Fibroblast of peridontal ligament (primary cell): ENCODE measurements around the gene TMEM35B.
"Not testable (repeated sequence)": the region's sequence is repeated elsewhere in the genome, so short reads cannot be mapped to it uniquely, and the experiment has no call there.

Experiments
- DNase-seq: peaks from one replicate; pipeline ENCODE4 v3.0.0-alpha.2; 2010; ENCODE audit errors: extremely low read depth

Gene TMEM35B

DNA sequence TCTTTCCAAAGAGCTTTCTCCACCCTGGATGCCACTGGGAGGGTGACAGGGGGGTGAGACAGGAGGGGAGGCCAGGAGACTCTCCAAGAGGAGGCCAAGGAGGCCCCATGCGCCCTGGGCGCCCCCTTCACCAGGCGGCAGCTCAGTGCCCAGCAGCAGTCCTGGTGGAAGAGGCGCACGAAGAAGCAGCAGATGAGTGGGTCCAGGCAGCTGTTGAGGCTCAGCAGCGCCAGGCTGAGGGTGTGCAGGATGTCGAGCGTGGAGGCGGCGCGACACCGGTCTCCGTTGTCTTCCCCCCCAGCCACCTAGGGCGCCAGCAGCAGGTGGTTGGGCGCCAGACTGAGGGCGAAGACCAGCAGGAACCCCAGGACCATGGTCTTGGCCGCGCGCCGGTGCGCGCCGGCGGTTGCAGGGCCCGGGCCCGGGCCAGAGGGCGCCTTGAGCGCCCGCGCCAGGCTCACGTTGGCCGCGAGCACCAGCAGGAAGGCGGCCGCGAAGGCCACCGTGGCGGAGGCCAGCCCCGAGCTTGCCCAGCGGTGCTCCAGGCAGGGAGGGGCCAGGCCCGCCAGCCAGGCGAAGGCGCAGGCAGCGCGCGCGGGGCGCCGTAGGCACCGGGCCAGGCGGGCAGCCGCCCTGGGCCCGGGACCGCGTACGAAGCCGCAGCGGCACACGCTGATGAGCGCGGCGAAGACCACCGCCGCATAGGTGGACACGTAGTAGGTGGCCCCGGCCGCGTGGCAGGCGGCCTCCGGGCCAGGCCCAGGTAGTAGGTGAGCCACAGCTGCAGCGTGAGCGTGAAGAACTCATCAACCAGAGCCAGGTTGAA, 8.6 kb downstream of the TMEM35B start:
- DNase-seq = no peak

DNA sequence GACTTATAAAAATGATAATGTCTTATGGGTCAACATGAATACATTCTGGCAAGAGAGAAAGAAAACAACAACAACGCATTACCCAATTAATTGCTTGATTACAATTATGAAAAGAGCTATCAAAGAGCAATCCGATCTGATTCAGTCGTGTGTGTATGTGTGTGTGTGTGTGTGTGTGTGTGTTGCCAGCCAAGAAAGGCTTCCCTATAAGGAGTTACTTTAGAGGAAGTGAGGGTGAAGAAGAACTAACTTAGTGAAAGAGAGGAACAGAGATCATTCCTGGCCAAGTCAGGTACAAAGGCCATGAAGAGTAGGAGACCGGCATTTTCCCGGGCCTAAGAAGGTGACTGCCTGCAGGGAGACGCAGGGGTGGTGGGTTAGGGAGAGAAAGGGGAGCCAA, 9.4 kb downstream of the TMEM35B start:
- no peak for DNase-seq

DNA sequence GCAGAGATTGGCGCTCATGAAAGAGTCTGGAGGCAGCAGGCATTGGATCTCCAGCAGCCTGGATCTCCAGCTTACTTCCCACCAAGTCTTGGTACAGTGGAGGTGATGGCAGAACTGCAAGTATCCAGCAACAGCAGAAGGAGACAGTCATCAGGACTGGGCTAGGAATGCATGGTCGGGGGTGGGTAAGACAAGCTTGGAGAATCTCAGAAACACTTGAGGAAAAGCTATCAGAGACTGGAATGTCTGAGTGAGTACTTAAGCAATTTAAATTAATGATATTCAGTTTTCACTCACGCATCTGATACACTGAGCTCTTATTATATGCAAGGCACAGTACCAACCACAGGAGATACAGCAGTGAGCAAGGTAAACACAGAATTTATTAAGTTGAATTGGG, 9.8 kb downstream of the TMEM35B start:
- DNase-seq = no peak

DNA sequence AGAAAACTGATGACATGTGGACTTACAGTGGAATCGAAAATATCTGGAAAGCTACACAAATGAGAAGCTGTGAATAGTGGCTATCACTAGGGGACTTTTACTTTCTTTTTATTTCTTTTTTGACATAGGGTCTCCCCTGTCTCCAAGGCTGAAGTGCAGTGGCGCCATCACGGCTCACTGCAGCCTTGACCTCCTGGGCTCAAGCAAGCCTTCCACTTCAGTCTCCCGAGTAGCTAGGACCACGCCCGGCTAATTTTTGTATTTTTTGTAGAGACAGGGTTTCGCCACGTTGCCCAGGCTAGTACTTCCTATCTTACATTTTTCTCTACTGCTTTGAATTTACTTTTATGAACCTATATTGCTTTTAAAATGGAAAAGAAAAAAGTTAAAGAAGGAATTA, 10.5 kb downstream of the TMEM35B start:
- DNase-seq = no peak

DNA sequence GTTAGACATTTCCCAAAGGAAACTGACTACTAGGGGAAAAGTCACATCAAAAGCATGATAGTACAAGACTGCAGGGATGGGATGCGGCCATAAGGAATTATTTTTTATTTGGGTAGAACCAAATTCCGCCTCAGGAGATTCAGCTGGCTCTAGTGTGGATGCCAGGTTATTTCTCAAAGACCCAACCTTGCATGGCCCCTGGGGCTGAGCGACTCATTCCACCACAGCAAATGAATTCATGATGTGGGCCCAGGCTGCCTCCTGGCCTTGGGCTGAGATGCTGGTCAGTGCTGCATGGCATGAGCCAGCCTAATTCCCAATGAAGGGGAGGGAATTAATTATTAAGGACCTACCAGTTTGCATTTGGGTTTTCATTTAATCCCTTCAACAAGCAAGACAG, 11.8 kb downstream of the TMEM35B start:
- DNase-seq = peak; percentile 20

DNA sequence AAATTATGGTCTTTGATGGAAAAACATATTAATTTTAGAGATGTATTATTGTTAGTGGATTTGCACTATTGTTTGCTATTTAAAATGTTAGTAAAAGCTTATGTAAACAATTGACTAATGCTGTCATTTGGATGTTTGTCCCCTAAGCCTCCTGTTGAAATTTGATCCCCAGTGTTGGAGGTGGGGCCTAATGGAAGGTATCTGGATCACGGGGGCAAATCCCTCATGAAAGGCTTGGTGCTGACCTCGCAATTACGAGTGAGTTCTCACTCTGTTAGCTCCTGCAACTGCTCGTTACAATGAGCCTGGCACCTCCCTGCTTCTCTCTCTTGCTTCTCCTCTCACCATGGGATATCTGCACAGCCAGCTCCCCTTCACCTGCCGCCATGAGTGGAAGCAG, 14.3 kb downstream of the TMEM35B start:
- DNase-seq = no peak

DNA sequence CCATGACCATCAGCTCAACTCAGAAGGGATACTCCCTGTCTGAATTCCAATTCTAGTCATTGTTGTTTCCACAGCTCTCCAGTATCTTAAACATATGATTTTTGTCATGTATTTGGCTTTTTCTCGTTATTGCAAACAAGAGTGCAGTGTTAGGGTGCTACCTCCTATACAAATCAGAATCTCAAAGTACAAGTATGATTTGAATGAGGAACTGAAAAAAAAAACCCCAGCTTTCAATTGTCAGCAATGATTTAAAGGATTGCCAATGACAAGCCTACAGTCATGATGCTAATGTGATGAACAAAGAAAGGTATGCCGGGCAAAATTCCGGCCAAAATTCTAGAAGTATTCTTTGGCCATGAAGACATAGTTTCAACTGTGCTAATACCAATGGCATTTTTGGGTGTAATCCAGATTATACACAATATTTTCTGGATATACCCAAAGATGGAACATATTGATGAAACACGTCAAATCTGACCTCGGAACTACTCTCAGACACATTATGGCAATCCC, 14.9 kb downstream of the TMEM35B start:
- DNase-seq = no peak

DNA sequence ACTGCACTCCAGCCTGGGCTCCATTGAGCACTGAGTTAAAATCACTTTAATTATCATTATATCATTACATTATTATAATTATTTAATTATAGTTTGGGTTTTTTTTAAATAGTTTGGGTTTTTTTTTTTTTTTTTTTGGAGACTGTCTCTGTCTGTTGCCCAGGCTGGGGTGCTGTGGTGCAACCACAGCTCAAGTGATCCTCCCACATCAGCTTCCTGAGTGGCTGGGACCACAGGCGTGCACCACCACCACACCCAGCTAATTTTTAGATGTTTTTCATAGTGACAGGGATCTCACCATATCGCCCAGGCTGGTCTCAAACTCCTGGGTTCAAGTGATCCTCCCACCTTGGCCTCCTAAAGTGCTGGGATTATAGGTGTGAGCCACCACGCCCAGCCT, 16.9 kb downstream of the TMEM35B start:
- DNase-seq = not testable (repeated sequence)

DNA sequence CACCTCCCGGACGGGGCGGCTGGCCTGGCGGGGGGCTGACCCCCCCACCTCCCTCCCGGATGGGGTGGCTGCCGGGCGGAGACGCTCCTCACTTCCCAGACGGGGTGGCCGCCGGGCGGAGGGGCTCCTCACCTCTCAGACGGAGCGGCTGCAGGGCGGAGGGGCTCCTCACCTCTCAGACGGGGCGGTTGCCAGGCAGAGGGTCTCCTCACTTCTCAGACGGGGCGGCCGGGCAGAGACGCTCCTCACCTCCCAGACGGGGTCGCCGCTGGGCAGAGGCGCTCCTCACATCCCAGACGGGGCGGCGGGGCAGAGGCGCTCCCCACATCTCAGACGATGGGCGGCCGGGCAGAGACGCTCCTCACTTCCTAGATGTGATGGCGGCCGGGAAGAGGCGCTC, 17.5 kb downstream of the TMEM35B start:
- not testable (repeated sequence) for DNase-seq

DNA sequence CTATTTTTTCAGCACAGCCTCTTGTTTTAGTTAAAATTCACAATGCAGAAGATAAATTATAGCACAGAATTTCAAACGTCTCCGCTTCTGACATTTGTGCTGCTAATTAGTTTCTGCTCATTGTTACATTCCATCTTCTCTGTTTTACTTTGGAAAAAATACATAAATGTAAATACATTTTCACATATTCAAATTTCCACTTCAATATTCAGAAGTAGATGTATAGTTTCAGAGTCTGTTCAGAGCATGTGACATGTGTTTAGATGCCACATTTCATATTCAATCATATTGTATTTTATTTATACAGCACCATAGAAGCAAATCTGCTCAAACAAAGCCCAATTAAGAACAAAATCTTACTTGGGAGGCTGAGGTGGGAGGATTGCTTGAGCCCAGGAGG, 19.6 kb downstream of the TMEM35B start:
- no peak for DNase-seq

DNA sequence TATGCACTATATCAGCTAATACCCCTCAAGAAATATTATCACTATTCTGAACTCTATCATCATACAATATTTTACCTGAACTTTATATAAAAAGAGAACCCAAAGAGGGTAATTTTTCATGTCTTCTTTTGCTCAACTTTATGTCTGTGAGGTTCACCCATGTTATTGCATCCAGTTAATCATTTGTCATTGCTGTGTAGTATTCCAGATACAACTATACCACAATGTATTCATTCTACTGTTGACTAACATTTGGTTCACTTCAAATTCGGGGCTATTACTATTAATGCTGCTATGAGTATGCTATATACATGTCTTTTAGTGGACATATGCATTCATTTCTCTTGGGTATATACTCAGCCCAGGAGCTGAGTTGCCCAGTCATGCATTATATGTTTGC, 34.7 kb downstream of the TMEM35B start:
- DNase-seq = no peak

DNA sequence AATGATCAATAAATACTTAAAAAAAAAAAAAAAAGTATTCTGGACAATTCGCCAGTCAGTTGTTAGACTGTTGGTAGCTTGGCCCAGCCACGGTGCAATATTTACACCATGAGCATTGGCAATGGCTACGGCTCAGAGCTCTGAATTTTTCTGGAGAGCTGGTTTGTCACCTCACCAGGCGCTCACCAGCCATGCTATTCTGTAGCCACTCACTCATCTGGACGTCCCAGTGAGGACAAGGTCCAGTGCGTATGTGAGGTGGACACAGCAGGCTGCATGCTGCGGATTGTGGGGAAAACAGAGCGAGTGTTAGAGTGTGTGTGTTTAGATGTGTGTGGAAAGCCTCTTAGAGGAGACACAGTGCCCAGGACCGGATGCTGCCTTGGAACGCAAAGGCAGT, 36.4 kb downstream of the TMEM35B start:
- not testable (repeated sequence) for DNase-seq

DNA sequence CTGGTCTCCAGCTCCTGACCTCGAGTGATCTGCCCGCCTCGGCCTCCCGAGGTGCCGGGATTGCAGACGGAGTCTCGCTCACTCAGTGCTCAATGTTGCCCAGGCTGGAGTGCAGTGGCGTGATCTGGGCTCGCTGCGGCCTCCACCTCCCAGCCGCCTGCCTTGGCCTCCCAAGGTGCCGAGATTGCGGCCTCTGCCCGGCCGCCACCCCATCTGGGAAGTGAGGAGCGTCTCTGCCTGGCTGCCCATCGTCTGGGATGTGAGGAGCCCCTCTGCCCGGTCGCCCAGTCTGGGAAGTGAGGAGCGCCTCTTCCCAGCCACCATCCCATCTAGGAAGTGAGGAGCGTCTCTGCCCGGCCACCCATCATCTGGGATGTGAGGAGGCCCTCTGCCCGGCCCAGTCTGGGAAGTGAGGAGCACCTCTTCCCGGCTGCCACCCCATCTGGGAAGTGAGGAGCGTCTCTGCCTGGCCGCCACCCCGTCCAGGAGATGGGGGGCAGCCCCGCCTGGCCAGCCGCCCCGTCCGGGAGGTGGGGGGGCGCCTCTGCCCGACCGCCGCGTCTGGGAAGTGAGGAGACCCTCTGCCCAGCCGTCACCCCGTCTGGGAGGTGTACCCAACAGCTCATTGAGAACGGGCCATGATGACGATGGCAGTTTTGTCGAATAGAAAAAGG, 37.4 kb downstream of the TMEM35B start:
- not testable (repeated sequence) for DNase-seq

DNA sequence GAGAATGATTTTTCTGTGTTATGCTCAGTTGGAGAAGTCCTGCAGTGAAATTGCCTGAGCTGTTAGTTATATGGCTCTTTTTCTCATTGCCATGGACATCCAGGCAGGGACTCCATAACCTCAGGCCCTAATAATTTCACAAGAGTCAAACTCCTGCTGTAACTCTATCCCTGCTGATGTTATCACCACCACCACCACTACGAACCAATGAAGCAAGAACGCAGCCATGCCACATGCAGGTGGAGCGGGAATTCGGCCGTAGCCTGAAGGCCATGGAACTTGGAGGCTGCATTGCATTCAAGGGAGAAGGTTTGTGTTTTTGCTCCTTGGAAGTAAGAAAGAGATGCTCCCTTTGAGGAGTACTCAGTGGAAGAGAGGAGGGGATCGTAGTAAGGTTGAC, 38.9 kb downstream of the TMEM35B start:
- DNase-seq = no peak

DNA sequence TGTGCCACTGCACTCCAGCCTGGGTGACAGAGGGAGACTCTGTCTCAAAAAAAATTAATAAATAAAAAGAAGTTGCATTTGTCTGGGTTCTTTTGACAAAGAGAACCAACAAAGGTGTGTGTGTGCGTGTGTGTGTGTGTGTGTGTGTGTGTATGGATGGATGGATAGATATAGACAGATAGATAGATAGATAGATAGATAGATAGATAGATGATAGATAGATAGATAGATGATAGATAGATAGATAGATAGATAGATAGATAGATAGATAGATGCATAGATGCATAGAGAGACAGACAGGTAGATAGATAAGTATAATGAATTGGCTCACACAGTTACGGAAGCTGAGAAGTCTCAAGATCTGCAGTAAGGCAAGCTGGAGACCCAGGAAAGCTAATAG, 43.3 kb downstream of the TMEM35B start:
- not testable (repeated sequence) for DNase-seq
